HL-60 (cell line): ENCODE measurements around the gene MPND.

ENCODE experiments used
- DNase-seq, 2 experiments: peaks; one replicate each; pipeline ENCODE4 v3.0.0-alpha.2; 2010 to 2020; ENCODE audit warnings: low read depth in 1 of 2, low spot score in 1 of 2
- H3K27ac ChIP-seq: fragments of 250-450 bp; sonication (Bioruptor Pico); replicated peaks from 2 replicates; pipeline ENCODE4 v1.5.1; 2020; ENCODE audit warnings: mild to moderate bottlenecking, moderate library complexity
- H3K27me3 ChIP-seq: fragments of 250-450 bp; sonication (Bioruptor Pico); 2 replicates; pipeline ENCODE4 v1.5.1; 2021; ENCODE audit warnings: mild to moderate bottlenecking, moderate library complexity; ENCODE audit not compliant: insufficient read depth, poor library complexity, severe bottlenecking
- H3K4me3 ChIP-seq: replicated peaks from 2 replicates; pipeline ENCODE4 v1.5.1; 2011; ENCODE audit warnings: mild to moderate bottlenecking, control low read depth, low read length; ENCODE audit not compliant: insufficient read depth
- GABPA ChIP-seq: IDR thresholded peaks from 2 replicates; pipeline ENCODE4 v1.6.1; 2012; ENCODE audit warnings: low read depth
- POLR2AphosphoS5 ChIP-seq: IDR thresholded peaks from 2 replicates; pipeline ENCODE4 v1.6.1; 2012; ENCODE audit warnings: low read depth
- SPI1 ChIP-seq: IDR thresholded peaks from 2 replicates; pipeline ENCODE4 v1.6.1; 2012; ENCODE audit warnings: low read depth, mild to moderate bottlenecking, borderline replicate concordance
- TF ChIP-seq, protein P1 (sequence below): IDR thresholded peaks from 2 replicates; pipeline ENCODE4 v1.6.1; 2012; ENCODE audit warnings: low read depth; ENCODE audit not compliant: insufficient replicate concordance
- TF ChIP-seq, protein P2 (sequence below): IDR thresholded peaks from one replicate; pipeline ENCODE4 v1.5.1; 2011; ENCODE audit warnings: low read length, control low read depth, inconsistent platforms; ENCODE audit not compliant: insufficient read depth

The MPND gene

DNA sequence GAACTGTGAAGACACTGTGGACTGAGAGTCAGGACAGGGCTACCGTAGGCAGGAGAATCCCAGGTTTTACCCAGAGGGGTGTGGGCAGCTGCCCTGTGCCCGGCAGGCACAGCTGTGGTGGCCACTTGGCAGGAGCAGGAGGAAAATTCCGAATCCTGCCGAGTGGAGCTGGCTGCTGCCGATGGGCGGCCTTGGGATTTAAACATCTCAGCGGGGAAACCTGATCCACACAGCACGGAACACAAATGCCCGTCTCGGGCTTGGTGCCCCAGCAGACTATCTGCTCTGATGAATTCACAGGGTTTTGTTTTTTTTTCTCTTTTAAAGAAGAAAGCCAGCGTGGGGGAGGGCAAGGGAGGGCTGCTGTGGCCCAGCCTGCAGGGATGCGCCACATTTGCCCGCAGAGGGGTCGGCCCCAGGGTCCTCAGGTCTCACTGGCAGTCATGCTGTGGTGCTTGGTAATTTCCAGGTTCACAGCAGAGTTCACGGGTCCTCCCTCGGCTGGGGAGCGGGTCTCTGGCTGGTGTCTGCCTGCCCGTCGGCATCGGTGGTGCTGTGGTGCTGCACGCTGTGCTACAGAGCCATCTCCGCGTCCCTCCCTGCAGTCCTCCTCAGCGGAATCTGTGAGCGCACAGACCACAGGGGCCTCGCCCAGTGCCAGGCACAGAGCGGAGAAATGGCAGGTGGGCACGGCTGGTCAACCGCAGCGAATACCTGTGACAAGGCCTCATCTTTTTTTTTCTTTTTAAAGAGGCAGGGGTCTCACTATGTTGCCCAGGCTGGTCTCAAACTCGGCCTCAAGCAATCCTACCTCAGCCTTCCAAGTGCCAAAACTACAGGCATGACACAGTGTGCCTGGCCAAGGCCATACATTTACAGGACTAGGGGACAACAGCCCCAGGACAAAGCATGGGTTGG is 28.1 kb downstream of the MPND start:
- TF ChIP-seq GABPA (no peak), POLR2AphosphoS5 (no peak), SPI1 (no peak)
- TF ChIP-seq, protein P1, sequence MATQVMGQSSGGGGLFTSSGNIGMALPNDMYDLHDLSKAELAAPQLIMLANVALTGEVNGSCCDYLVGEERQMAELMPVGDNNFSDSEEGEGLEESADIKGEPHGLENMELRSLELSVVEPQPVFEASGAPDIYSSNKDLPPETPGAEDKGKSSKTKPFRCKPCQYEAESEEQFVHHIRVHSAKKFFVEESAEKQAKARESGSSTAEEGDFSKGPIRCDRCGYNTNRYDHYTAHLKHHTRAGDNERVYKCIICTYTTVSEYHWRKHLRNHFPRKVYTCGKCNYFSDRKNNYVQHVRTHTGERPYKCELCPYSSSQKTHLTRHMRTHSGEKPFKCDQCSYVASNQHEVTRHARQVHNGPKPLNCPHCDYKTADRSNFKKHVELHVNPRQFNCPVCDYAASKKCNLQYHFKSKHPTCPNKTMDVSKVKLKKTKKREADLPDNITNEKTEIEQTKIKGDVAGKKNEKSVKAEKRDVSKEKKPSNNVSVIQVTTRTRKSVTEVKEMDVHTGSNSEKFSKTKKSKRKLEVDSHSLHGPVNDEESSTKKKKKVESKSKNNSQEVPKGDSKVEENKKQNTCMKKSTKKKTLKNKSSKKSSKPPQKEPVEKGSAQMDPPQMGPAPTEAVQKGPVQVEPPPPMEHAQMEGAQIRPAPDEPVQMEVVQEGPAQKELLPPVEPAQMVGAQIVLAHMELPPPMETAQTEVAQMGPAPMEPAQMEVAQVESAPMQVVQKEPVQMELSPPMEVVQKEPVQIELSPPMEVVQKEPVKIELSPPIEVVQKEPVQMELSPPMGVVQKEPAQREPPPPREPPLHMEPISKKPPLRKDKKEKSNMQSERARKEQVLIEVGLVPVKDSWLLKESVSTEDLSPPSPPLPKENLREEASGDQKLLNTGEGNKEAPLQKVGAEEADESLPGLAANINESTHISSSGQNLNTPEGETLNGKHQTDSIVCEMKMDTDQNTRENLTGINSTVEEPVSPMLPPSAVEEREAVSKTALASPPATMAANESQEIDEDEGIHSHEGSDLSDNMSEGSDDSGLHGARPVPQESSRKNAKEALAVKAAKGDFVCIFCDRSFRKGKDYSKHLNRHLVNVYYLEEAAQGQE, result no peak
- TF ChIP-seq, protein P2, sequence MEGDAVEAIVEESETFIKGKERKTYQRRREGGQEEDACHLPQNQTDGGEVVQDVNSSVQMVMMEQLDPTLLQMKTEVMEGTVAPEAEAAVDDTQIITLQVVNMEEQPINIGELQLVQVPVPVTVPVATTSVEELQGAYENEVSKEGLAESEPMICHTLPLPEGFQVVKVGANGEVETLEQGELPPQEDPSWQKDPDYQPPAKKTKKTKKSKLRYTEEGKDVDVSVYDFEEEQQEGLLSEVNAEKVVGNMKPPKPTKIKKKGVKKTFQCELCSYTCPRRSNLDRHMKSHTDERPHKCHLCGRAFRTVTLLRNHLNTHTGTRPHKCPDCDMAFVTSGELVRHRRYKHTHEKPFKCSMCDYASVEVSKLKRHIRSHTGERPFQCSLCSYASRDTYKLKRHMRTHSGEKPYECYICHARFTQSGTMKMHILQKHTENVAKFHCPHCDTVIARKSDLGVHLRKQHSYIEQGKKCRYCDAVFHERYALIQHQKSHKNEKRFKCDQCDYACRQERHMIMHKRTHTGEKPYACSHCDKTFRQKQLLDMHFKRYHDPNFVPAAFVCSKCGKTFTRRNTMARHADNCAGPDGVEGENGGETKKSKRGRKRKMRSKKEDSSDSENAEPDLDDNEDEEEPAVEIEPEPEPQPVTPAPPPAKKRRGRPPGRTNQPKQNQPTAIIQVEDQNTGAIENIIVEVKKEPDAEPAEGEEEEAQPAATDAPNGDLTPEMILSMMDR, result no peak
- Histone ChIP-seq H3K4me3 (no peak overlapping the region), H3K27ac (no peak overlapping the region), H3K27me3 (no peaks in the 10 kb centered on the region)
- DNase-seq, result no peak

DNA sequence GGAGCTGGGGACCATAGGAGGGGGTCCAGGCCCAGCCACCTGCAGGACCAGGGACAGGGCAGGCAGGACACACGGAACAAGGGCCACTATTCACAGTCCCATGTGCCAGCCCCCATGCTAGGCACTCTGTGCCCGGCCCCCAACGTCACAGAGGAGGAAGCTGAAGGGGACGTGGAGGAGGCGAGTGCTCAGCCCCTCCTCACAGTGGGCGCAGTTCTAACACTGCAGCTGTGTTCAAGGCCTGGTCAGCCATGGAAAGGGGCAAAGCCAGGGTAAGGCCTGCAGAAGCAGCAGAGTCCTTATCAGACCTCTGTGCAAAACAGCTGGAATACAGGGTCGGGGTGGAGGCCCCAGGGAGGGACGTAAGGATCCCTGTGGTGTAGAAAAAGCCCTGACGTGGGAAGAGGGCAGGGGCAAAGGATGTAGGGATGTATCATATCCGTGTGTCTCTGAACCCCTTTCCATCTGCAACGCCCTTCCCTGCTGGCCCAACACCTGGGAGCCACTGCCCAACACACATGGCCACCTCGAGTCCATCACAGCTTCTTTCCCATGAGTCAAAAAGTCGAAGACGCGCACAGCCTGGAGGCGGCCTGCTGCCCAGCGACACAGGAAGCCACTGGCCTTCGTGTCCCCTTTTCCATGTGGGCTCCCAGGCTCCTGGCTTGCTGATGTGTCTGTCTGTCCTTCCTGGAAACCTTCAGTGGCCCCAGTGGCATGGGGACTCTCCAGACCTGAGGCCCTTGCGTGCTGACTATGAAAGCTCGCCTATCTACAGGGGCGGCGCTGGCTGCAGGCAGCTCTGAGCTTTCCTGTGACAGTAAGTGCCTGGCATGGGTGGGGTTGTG is 29.0 kb downstream of the MPND start:
- no peak for DNase-seq
- TF ChIP-seq, protein P1, result no peak
- TF ChIP-seq GABPA, result no peak
- no peak for TF ChIP-seq SPI1
- TF ChIP-seq, protein P2, result no peak
- no peak for TF ChIP-seq POLR2AphosphoS5
- Histone ChIP-seq H3K27me3 (no peaks in the 10 kb centered on the region), H3K4me3 (no peak overlapping the region), H3K27ac (no peak overlapping the region)

DNA sequence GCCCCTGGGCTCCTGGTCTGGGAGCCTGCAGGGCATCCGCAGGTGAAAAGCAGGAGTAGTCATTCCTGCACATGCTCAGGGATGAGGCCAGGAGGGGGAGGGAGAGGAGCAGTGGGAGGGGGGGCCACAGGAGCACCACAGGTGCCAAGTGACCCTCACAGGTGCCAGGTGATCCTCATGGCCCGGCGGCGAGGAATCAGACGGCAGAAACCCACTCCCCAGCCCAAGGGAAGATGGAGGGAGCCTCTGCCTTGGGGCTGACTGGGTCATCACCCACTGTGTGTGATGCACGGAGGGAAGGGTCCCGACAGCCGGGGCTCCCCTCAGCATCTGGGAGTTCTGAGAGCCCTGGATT is 29.6 kb downstream of the MPND start:
- Histone ChIP-seq H3K4me3 (no peak overlapping the region), H3K27ac (no peak overlapping the region; the same call in 1 of the 2 replicates), H3K27me3 (no peaks in the 10 kb centered on the region)
- TF ChIP-seq SPI1 (no peak), POLR2AphosphoS5 (no peak), GABPA (no peak)
- TF ChIP-seq, protein P1, result no peak
- TF ChIP-seq, protein P2, result no peak
- DNase-seq, result no peak
